Ishikawa (cell line): Measurements from ENCODE around the gene NR2F1.

ENCODE experiments used
- CEBPB ChIP-seq: IDR thresholded peaks from 2 replicates; pipeline ENCODE4 v1.6.1; 2012
- CREB1 ChIP-seq: IDR thresholded peaks from 2 replicates; pipeline ENCODE4 v1.6.1; 2012; ENCODE audit warnings: low read depth
- EGR1 ChIP-seq: IDR thresholded peaks from 2 replicates; pipeline ENCODE4 v1.6.1; 2012
- EP300 ChIP-seq: IDR thresholded peaks from 2 replicates; pipeline ENCODE4 v1.6.1; 2012; ENCODE audit warnings: borderline replicate concordance
- FOXM1 ChIP-seq: IDR thresholded peaks from 2 replicates; pipeline ENCODE4 v1.6.1; 2012; ENCODE audit warnings: low read depth, borderline replicate concordance
- NFIC ChIP-seq: IDR thresholded peaks from 2 replicates; pipeline ENCODE4 v1.6.1; 2012
- RAD21 ChIP-seq: IDR thresholded peaks from 2 replicates; pipeline ENCODE4 v1.6.1; 2012; ENCODE audit warnings: low read depth
- TAF1 ChIP-seq: IDR thresholded peaks from 2 replicates; pipeline ENCODE4 v1.6.1; 2012; ENCODE audit warnings: low read depth, mild to moderate bottlenecking
- TCF12 ChIP-seq: IDR thresholded peaks from 2 replicates; pipeline ENCODE4 v1.6.1; 2012; ENCODE audit warnings: low read depth
- TEAD4 ChIP-seq: IDR thresholded peaks from 2 replicates; pipeline ENCODE4 v1.6.1; 2012
- YY1 ChIP-seq: IDR thresholded peaks from 2 replicates; pipeline ENCODE4 v1.6.1; 2012; ENCODE audit warnings: low read depth
- ZBTB7A ChIP-seq: IDR thresholded peaks from 2 replicates; pipeline ENCODE4 v1.6.1; 2012; ENCODE audit warnings: low read depth
- TF ChIP-seq, protein P1 (sequence below): IDR thresholded peaks from 2 replicates; pipeline ENCODE4 v1.6.1; 2012
- TF ChIP-seq, protein P2 (sequence below): IDR thresholded peaks from 2 replicates; pipeline ENCODE4 v1.6.1; 2012
- TF ChIP-seq, protein P3 (sequence below): IDR thresholded peaks from 2 replicates; pipeline ENCODE4 v1.6.1; 2012; ENCODE audit warnings: low read depth, mild to moderate bottlenecking

Gene NR2F1

DNA sequence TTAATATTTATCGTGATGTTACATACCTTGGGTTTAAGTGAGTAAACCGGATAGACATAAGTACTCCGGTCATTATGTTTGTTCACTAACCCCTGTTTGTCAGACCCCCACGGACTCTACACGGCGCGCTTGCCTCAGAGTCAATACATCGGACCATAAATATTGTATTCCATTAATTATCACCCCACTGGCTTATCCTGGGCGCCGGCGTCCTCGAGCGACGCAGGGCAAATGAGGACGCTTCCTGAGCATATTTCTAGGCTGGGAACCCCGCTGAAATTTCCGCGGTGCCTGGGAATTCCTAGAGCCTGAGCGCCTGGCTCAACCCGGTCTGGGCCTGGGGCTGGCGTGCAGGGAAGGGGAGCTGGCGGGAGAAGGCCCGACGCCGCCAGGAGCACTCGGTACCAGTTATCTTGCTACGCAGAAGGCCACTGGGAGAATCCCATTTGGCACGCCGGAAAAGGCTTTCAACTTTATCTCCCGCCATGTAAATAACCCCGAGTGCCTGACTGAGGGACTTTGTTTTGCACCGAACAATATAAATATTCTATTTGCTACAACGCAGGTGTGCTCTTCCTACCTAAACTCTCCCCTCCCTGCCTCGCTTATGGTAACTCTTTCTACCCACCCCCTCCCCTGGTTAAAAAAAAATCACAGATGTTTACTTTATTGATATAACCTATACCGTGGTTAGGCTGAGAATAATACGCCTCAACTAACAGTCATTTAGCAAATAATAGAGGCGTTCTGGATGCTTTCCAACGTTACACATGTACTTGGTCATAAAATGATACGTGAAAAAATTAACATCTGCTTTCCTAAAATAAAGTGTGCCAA, 19.4 kb downstream of the NR2F1 start:
- TF ChIP-seq CEBPB (no peak), TAF1 (no peak), YY1 (no peak), EP300 (no peak), NFIC (no peak), RAD21 (no peak), TEAD4 (no peak), CREB1 (no peak), FOXM1 (no peak), TCF12 (no peak), EGR1 (no peak)
- TF ChIP-seq, protein P1, sequence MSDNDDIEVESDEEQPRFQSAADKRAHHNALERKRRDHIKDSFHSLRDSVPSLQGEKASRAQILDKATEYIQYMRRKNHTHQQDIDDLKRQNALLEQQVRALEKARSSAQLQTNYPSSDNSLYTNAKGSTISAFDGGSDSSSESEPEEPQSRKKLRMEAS: no peak
- TF ChIP-seq, protein P2, sequence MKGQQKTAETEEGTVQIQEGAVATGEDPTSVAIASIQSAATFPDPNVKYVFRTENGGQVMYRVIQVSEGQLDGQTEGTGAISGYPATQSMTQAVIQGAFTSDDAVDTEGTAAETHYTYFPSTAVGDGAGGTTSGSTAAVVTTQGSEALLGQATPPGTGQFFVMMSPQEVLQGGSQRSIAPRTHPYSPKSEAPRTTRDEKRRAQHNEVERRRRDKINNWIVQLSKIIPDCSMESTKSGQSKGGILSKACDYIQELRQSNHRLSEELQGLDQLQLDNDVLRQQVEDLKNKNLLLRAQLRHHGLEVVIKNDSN: no peak
- TF ChIP-seq, protein P3, sequence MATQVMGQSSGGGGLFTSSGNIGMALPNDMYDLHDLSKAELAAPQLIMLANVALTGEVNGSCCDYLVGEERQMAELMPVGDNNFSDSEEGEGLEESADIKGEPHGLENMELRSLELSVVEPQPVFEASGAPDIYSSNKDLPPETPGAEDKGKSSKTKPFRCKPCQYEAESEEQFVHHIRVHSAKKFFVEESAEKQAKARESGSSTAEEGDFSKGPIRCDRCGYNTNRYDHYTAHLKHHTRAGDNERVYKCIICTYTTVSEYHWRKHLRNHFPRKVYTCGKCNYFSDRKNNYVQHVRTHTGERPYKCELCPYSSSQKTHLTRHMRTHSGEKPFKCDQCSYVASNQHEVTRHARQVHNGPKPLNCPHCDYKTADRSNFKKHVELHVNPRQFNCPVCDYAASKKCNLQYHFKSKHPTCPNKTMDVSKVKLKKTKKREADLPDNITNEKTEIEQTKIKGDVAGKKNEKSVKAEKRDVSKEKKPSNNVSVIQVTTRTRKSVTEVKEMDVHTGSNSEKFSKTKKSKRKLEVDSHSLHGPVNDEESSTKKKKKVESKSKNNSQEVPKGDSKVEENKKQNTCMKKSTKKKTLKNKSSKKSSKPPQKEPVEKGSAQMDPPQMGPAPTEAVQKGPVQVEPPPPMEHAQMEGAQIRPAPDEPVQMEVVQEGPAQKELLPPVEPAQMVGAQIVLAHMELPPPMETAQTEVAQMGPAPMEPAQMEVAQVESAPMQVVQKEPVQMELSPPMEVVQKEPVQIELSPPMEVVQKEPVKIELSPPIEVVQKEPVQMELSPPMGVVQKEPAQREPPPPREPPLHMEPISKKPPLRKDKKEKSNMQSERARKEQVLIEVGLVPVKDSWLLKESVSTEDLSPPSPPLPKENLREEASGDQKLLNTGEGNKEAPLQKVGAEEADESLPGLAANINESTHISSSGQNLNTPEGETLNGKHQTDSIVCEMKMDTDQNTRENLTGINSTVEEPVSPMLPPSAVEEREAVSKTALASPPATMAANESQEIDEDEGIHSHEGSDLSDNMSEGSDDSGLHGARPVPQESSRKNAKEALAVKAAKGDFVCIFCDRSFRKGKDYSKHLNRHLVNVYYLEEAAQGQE: no peak

DNA sequence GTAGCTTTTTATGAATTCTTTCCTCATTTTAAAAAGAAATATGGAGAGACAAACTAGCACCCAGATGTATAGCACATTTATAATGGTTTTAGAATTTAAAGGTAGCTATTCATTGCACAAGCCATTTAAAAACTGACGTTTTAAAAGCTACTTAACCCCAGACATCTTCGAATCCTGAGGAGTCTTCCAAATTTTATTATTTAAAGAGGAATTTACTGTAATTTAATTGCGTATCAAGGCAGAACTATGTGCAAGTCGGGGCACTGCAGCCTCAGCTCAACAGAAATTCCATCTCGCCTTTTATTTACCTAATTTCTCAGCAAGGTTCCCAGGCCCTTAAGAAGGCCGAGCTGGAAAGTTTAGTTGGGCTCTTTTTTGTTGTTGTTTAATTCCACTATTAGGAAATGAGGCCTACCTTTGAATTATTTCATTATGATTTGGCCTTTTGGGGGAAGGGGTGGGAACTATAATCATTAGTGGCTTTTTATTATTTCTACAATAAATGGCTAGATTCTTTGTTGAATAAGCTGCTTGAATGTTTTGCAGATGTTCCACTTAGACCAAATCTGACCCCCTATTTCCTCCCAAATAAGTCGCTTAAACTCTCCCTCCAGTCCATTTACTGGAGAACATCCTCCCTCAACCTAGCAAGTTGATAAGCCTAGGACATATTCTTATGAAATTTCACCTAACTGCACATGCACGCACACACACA, 20.2 kb downstream of the NR2F1 start:
- TF ChIP-seq, protein P1: no peak
- TF ChIP-seq TEAD4: no peak
- TF ChIP-seq, protein P2: no peak
- no peak for TF ChIP-seq EGR1
- TF ChIP-seq CEBPB: no peak
- TF ChIP-seq TAF1: no peak
- TF ChIP-seq FOXM1: no peak
- no peak for TF ChIP-seq EP300
- no peak for TF ChIP-seq NFIC
- TF ChIP-seq, protein P3: no peak
- TF ChIP-seq TCF12: no peak
- no peak for TF ChIP-seq ZBTB7A

DNA sequence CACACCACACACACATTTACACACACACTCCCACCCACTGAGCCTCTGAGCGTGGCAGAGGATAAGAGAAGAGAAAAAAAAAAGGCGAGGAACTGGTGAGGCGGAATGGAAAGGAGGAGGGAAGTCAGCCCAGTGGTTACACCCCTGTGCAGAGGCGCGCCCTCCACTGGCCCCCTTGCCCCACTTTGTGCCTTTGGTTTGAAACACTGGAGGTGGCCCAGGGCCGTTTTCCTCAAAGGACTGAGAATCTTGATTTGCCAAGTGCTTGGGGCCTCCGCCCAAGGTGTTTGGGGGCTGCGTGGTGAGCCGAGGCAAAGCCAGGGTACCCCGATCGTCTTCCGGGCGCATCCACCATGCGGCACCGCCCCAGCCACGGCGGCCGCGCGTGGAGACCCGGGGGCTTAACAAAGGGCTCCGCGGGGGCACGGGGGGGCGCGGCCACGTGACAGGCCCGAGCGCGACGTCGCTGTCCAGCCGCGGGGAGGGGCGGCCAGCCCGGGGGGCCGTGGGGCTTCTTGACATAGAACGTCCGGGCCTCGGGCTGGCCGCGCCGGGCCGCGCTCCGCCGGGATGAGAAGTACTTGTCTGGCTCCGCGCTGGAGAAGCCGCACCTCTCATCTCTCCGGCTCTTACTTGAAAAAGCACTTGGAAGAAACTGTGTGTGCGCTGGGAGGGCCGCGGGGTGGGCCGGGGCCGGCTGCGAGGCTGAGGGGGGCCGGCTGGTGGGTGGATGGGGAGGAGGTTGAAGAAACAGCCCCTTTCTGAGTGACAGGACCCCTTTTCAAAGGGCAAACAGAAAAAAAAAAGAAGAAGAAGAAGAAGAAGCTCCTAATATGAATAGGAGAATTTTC, 21.0 kb downstream of the NR2F1 start:
- no peak for TF ChIP-seq ZBTB7A
- no peak for TF ChIP-seq FOXM1
- TF ChIP-seq TCF12: no peak
- TF ChIP-seq, protein P2: no peak
- TF ChIP-seq EGR1: no peak
- no peak for TF ChIP-seq CEBPB
- TF ChIP-seq CREB1: no peak
- no peak for TF ChIP-seq YY1
- TF ChIP-seq, protein P1: no peak
- TF ChIP-seq, protein P3: no peak
- TF ChIP-seq TAF1: no peak
- no peak for TF ChIP-seq TEAD4
- no peak for TF ChIP-seq NFIC
